ENCODE data around the gene REM2.

REM2 gene

GRCh38 chr14:22887260-22887989, 4.4 kb downstream of the REM2 start:
- POLR2A ChIA-PET = interaction anchor here (0.6 to 1.5 kb wide), 2 partner anchors 121 to 204 kb away, joined by 3 to 4 read pairs; partner anchors contain the start of gene OXA1L
- CTCF ChIA-PET = interaction anchor here (0.9 to 12.3 kb wide), 13 partner anchors 9 to 331 kb away, joined by 3 to 196 read pairs (median 7); partner anchors contain the start of genes LRP10 and RBM23

GRCh38 chr14:22887990-22888378, 5.0 kb downstream of the REM2 start:
- POLR2A ChIA-PET = interaction anchor here (0.6 to 1.9 kb wide), 5 partner anchors 14 to 332 kb away, joined by 3 to 6 read pairs (median 4); partner anchors contain the start of gene OXA1L
- CTCF ChIA-PET = interaction anchor here (0.9 to 12.3 kb wide), 12 partner anchors 8 to 331 kb away, joined by 3 to 196 read pairs (median 6); partner anchors contain the start of genes LRP10 and RBM23
- no peak for TF ChIP-seq CTCF (IDR thresholded peaks at IDR 0.05; ENCODE audit: control extremely low read depth, extremely low read depth, low read depth, missing control alignments)
- DNase-seq (ENCODE audit: extremely low spot score) = peak; percentile 72

More at GRCh38 chr14:22887260-22887989, 4.4 kb downstream of the REM2 start:
- no peak for TF ChIP-seq CTCF (IDR thresholded peaks at IDR 0.05; ENCODE audit: control extremely low read depth, extremely low read depth, low read depth, missing control alignments)
- DNase-seq (ENCODE audit: extremely low spot score) = peak; percentile 71

- no peak for DNase-seq (ENCODE audit: extremely low spot score)
- no peak for TF ChIP-seq CTCF (IDR thresholded peaks at IDR 0.05; ENCODE audit: control extremely low read depth, extremely low read depth, low read depth, missing control alignments)
- ChIA-PET CTCF (interaction anchor here (0.9 to 12.3 kb wide), 14 partner anchors 8 to 332 kb away, joined by 3 to 196 read pairs (median 4); partner anchors contain the start of genes LRP10 and RBM23), POLR2A (interaction anchor here (0.6 to 1.9 kb wide), 5 partner anchors 13 to 333 kb away, joined by 3 to 6 read pairs (median 4); partner anchors contain the start of gene OXA1L)
Measured at GRCh38 chr14:22888662-22889061, 5.6 kb downstream of the REM2 start.

GRCh38 chr14:22890416-22890815, 7.4 kb downstream of the REM2 start:
- ChIA-PET CTCF (interaction anchor here (1.0 to 12.3 kb wide), 9 partner anchors 8 to 319 kb away, joined by 3 to 196 read pairs (median 5); partner anchors contain the start of genes LRP10, PRMT5 and REM2), POLR2A (no interaction called here)
- no peak for DNase-seq (ENCODE audit: extremely low spot score)
- no peak for TF ChIP-seq CTCF (IDR thresholded peaks at IDR 0.05; ENCODE audit: control extremely low read depth, extremely low read depth, low read depth, missing control alignments)

- CTCF ChIA-PET = interaction anchor here (1.0 to 2.0 kb wide), 7 partner anchors 9 to 336 kb away, joined by 3 to 6 read pairs (median 4); partner anchors contain the start of gene REM2
- POLR2A ChIA-PET = no interaction called here
- no peak for DNase-seq (ENCODE audit: extremely low spot score)
- TF ChIP-seq CTCF (IDR thresholded peaks at IDR 0.05; ENCODE audit: control extremely low read depth, extremely low read depth, low read depth, missing control alignments) = no peak
Measured at GRCh38 chr14:22892488-22892887, 9.5 kb downstream of the REM2 start.

- DNase-seq (ENCODE audit: extremely low spot score) = no peak
- ChIA-PET CTCF (interaction anchor here (1.1 to 4.3 kb wide), 6 partner anchors 15 to 324 kb away, joined by 3 to 20 read pairs (median 4); no protein-coding TSS in a partner anchor), POLR2A (no interaction called here)
- TF ChIP-seq CTCF (IDR thresholded peaks at IDR 0.05; ENCODE audit: control extremely low read depth, extremely low read depth, low read depth, missing control alignments) = no peak
Measured at GRCh38 chr14:22893706-22894105, 10.7 kb downstream of the REM2 start.
